ENCODE results near the gene TRIM3. TPM values are rescaled to one million over a fixed set of nuclear protein-coding genes. Genes with fewer than 3 reads are reported as not detected.

TRIM3 gene
- total and polyA plus RNA-seq, 2 donors (not counting 1 experiment from before 2014, with no cell fraction given), result 11.4 to 20.1 TPM

DNA sequence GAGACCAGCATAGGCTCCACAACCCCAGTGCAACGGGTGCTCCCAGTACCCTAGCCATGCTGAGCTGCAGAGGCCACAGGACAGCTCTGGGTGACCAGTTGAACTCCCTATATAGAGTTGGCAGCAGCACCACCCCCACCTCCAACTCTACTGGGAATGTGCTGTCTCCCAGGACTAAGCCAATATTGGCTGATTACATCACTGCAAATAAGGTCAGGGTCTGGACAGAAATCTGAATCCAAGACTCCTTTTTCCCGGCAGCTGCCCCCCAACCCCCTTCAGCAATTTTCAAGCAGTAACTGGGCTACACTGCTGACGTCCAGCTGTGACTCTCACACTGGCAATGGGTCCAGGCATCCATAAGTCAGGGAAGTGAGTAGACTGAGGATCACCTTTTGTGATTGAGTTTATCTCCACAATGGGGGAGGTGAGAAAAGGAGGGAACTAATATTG lies 32.8 kb downstream of the TRIM3 start, which contains the start of gene HPX:
Gene HPX, minus strand, starts transcription at position 82 of the 453 bp plus-strand sequence. Its CDS starts 24 bp downstream, at position 58.
- DNase-seq, result no peak
- no peaks in the 10 kb centered on the region for H3K27me3 Mint-ChIP-seq
- ChIA-PET CTCF (interaction anchor here (0.6 to 14.4 kb wide), 6 partner anchors 15 to 242 kb away, joined by 3 to 536 read pairs (median 4); partner anchors contain the start of gene MRPL17), POLR2A (interaction anchor here (0.9 kb wide), 1 partner anchor 62 kb away, joined by 3 read pairs; no protein-coding TSS in a partner anchor)
- intact Hi-C loops (cut with micrococcal nuclease), result no loop called here
- Histone ChIP-seq H3K4me1 (ENCODE audit: control insufficient read depth in 2 of 2, insufficient read depth in 2 of 2, low read length in 2 of 2) (peaks cover 9 to 16% of the 10 kb centered on the region in 2 donors), H3K36me3 (replicated peaks in 1 of 2; ENCODE audit: control extremely low read depth in 1 of 2, control insufficient read depth in 1 of 2, extremely low read depth in 1 of 2, insufficient read depth in 2 of 2, low read length in 1 of 2) (no peaks in the 10 kb centered on the region), H3K4me2 (replicated peaks; ENCODE audit: low read depth, low read length, poor library complexity, severe bottlenecking) (no peak within 1 kb of the TSS), H3K9ac (ENCODE audit: low read length) (no peak within 1 kb of the TSS), H3K79me2 (ENCODE audit: control insufficient read depth, insufficient read depth, low read length) (no peaks in the 10 kb centered on the region), H3K27me3 (replicated peaks in 1 of 4; ENCODE audit: control extremely low read depth in 1 of 4, control insufficient read depth in 3 of 4, insufficient read depth in 4 of 4, low read length in 3 of 4) (no peaks in the 10 kb centered on the region), H2AFZ (ENCODE audit: insufficient read depth, low read depth, low read length, poor library complexity, severe bottlenecking) (no peak within 1 kb of the TSS), H3K27ac (ENCODE audit: low read length in 2 of 2) (no peak within 1 kb of the TSS), H3K4me3 (ENCODE audit: control extremely low read depth in 1 of 5, extremely low read depth in 1 of 5, insufficient read depth in 1 of 5, low read depth in 2 of 5, low read length in 4 of 5) (no peak within 1 kb of the TSS), H4K20me1 (ENCODE audit: control insufficient read depth, insufficient read depth, low read length, poor library complexity, severe bottlenecking) (no peaks in the 10 kb centered on the region), H3K9me3 (ENCODE audit: control extremely low read depth in 1 of 3, control insufficient read depth in 2 of 3, insufficient read depth in 1 of 3, low read length in 2 of 3) (no peaks in the 10 kb centered on the region)
- H3K9me3 Mint-ChIP-seq (ENCODE audit: insufficient read depth), result no peaks in the 10 kb centered on the region
- WGBS (ENCODE audit: insufficient coverage), result 88% methylated on average over 1 of the region's 3 CpGs
- H3K4me1 Mint-ChIP-seq, result peaks cover under 1% of the 10 kb centered on the region
- no peak for ATAC-seq (ENCODE audit: low read depth)
- H3K27ac Mint-ChIP-seq, result no peak within 1 kb of the TSS
- no peak within 1 kb of the TSS for H3K4me3 Mint-ChIP-seq
- TF ChIP-seq EZH2 (IDR thresholded peaks at IDR 0.05; ENCODE audit: borderline replicate concordance, insufficient read depth, low read depth, low read length, poor library complexity, severe bottlenecking), result no peak
- TF ChIP-seq, protein P1, sequence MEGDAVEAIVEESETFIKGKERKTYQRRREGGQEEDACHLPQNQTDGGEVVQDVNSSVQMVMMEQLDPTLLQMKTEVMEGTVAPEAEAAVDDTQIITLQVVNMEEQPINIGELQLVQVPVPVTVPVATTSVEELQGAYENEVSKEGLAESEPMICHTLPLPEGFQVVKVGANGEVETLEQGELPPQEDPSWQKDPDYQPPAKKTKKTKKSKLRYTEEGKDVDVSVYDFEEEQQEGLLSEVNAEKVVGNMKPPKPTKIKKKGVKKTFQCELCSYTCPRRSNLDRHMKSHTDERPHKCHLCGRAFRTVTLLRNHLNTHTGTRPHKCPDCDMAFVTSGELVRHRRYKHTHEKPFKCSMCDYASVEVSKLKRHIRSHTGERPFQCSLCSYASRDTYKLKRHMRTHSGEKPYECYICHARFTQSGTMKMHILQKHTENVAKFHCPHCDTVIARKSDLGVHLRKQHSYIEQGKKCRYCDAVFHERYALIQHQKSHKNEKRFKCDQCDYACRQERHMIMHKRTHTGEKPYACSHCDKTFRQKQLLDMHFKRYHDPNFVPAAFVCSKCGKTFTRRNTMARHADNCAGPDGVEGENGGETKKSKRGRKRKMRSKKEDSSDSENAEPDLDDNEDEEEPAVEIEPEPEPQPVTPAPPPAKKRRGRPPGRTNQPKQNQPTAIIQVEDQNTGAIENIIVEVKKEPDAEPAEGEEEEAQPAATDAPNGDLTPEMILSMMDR (IDR thresholded peaks at IDR 0.05), result no peak

DNA sequence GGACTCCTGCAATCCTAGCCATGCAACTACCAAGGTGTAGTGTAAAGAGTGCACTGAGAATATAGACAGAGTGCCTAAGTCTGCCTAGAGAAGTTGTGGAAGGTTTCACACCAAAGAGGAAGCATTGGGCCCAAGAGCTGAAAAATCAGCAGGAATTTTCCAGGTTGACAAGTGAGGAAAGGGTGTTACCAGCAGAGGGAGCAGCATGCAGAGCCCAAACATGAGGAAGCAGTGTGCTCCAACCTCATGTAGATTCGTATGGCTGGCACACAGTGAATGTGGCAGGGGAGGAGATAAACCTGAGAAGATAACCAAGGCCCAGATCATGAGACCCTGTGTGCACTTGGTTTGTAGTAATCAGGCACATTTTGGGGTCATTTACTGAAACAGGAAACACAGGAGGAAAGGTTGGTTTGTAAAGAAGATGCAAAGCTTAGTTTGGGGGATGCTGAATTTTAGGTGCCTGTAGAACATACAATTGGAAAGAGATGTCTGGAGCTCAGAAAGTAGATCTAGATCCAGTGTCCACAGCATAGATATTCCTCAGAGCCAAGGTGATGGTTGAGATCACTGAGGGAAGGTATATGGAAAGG lies 34.7 kb downstream of the TRIM3 start:
- Histone ChIP-seq H3K79me2 (ENCODE audit: control insufficient read depth, insufficient read depth, low read length) (no peaks in the 10 kb centered on the region), H3K9me3 (ENCODE audit: control extremely low read depth in 1 of 3, control insufficient read depth in 2 of 3, insufficient read depth in 1 of 3, low read length in 2 of 3) (no peaks in the 10 kb centered on the region), H3K4me1 (ENCODE audit: control insufficient read depth in 2 of 2, insufficient read depth in 2 of 2, low read length in 2 of 2) (peaks cover 13 to 24% of the 10 kb centered on the region in 2 donors), H2AFZ (ENCODE audit: insufficient read depth, low read depth, low read length, poor library complexity, severe bottlenecking) (no peak overlapping the region), H4K20me1 (ENCODE audit: control insufficient read depth, insufficient read depth, low read length, poor library complexity, severe bottlenecking) (no peaks in the 10 kb centered on the region), H3K27ac (ENCODE audit: low read length in 2 of 2) (no peak overlapping the region), H3K9ac (ENCODE audit: low read length) (no peak overlapping the region), H3K36me3 (replicated peaks in 1 of 2; ENCODE audit: control extremely low read depth in 1 of 2, control insufficient read depth in 1 of 2, extremely low read depth in 1 of 2, insufficient read depth in 2 of 2, low read length in 1 of 2) (no peaks in the 10 kb centered on the region), H3K27me3 (replicated peaks in 1 of 4; ENCODE audit: control extremely low read depth in 1 of 4, control insufficient read depth in 3 of 4, insufficient read depth in 4 of 4, low read length in 3 of 4) (no peaks in the 10 kb centered on the region), H3K4me2 (replicated peaks; ENCODE audit: low read depth, low read length, poor library complexity, severe bottlenecking) (no peak overlapping the region), H3K4me3 (ENCODE audit: control extremely low read depth in 1 of 5, extremely low read depth in 1 of 5, insufficient read depth in 1 of 5, low read depth in 2 of 5, low read length in 4 of 5) (no peak overlapping the region)
- POLR2A ChIA-PET, result no interaction called here
- DNase-seq, result peak; percentile 22
- TF ChIP-seq, protein P1 (IDR thresholded peaks at IDR 0.05), result no peak
- TF ChIP-seq EZH2 (IDR thresholded peaks at IDR 0.05; ENCODE audit: borderline replicate concordance, insufficient read depth, low read depth, low read length, poor library complexity, severe bottlenecking), result no peak
- Mint-ChIP-seq H3K27me3 (no peaks in the 10 kb centered on the region), H3K27ac (no peak overlapping the region), H3K4me1 (peaks cover 7% of the 10 kb centered on the region), H3K4me3 (no peak overlapping the region), H3K9me3 (ENCODE audit: insufficient read depth) (no peaks in the 10 kb centered on the region)
- no peak for ATAC-seq (ENCODE audit: low read depth)
- CTCF ChIA-PET, result interaction anchor here (0.6 to 14.4 kb wide), 5 partner anchors 13 to 76 kb away, joined by 3 to 536 read pairs (median 4); no protein-coding TSS in a partner anchor
- 42% methylated on average over 1 of the region's 1 CpG for WGBS (ENCODE audit: insufficient coverage)
- intact Hi-C loops (cut with micrococcal nuclease), result no loop called here
